SK-N-SH (cell line): Measurements from ENCODE around the gene SLC16A13. TPM values are rescaled to one million over a fixed set of nuclear protein-coding genes. Genes with fewer than 3 reads are reported as not detected.

ENCODE experiments used
- CTCF ChIA-PET: fragments of 300-600, 350-600 bp; formaldehyde crosslinking; extraction: SDS; loops from one replicate; lab custom pipeline; 2021; lab: Yijun Ruan, JAX
- POLR2A ChIA-PET: fragments of 350-600 bp; sonication (Branson Sonifier 250); formaldehyde crosslinking; extraction: SDS; loops from one replicate; lab custom pipeline; 2020; ENCODE audit warnings: antibody characterized with exemption, inconsistent platforms; lab: Yijun Ruan, JAX
- DNase-seq: peaks from one replicate; pipeline ENCODE4 v3.0.0; 2012
- H2AFZ ChIP-seq: fragments of 200-600 bp; sonication (generic); 2 replicates; pipeline ENCODE4 v1.8.1; 2016; ENCODE audit warnings: antibody characterized with exemption, mild to moderate bottlenecking, low read depth
- H3F3A ChIP-seq: fragments of 200-600 bp; sonication (generic); replicated peaks from 2 replicates; pipeline ENCODE3; 2016; ENCODE audit warnings: antibody characterized with exemption, mild to moderate bottlenecking; ENCODE audit not compliant: insufficient read depth
- H3K27ac ChIP-seq, 2 experiments: fragments of 200-500 bp in 1 of 2; fragments of 200-600 bp in 1 of 2; sonication (Bioruptor generic) in 1 of 2; sonication (generic), shearing (Covaris generic) in 1 of 2; 2 replicates each; pipeline versions ENCODE4 v1.5.1 to v1.6.1; 2014 to 2016; ENCODE audit warnings: low read depth in 2 of 2, inconsistent platforms in 1 of 2, low read length in 1 of 2, mild to moderate bottlenecking in 1 of 2, mixed read lengths in 1 of 2
- H3K27me3 ChIP-seq: fragments of 200-600 bp; sonication (generic), shearing (Covaris generic); 2 replicates; pipeline ENCODE4 v1.6.1; 2016; ENCODE audit warnings: mixed run types; ENCODE audit not compliant: insufficient read depth
- H3K36me3 ChIP-seq, 2 experiments: fragments of 200-500 bp in 1 of 2; fragments of 200-600 bp in 1 of 2; sonication (Bioruptor generic) in 1 of 2; sonication (generic) in 1 of 2; replicated peaks in 1 of 2; 2 replicates each; pipeline versions ENCODE3 to v1.5.1; 2014 to 2016; ENCODE audit warnings: low read length in 1 of 2, mild to moderate bottlenecking in 1 of 2; ENCODE audit not compliant: insufficient read depth in 2 of 2, control insufficient read depth in 1 of 2
- H3K4me1 ChIP-seq, 2 experiments: fragments of 200-500 bp in 1 of 2; fragments of 200-600 bp in 1 of 2; sonication (Bioruptor generic) in 1 of 2; sonication (generic), shearing (Covaris generic) in 1 of 2; 2 replicates each; pipeline versions ENCODE4 v1.5.1 to v1.6.1; 2014 to 2016; ENCODE audit warnings: low read depth in 1 of 2, low read length in 1 of 2, mixed run types in 1 of 2; ENCODE audit not compliant: insufficient read depth in 2 of 2, control insufficient read depth in 1 of 2
- H3K4me2 ChIP-seq: fragments of 200-600 bp; sonication (generic), shearing (Covaris generic); 2 replicates; pipeline ENCODE4 v1.6.1; 2017; ENCODE audit warnings: mixed run types
- H3K4me3 ChIP-seq, 2 experiments: fragments of 200-500 bp in 1 of 2; fragments of 200-600 bp in 1 of 2; sonication (Bioruptor generic) in 1 of 2; sonication (generic), shearing (Covaris generic) in 1 of 2; 2 replicates each; pipeline versions ENCODE4 v1.5.1 to v1.8.1; 2014 to 2016; ENCODE audit warnings: low read depth in 2 of 2, inconsistent platforms in 1 of 2, low read length in 1 of 2, mild to moderate bottlenecking in 1 of 2, mixed read lengths in 1 of 2, moderate library complexity in 1 of 2
- H3K79me2 ChIP-seq: fragments of 200-600 bp; sonication (generic); 2 replicates; pipeline ENCODE4 v1.8.1; 2017; ENCODE audit warnings: mild to moderate bottlenecking; ENCODE audit not compliant: insufficient read depth
- H3K9ac ChIP-seq: fragments of 200-600 bp; sonication (generic); 2 replicates; pipeline ENCODE4 v1.6.1; 2017; ENCODE audit warnings: mixed run types
- H3K9me2 ChIP-seq: fragments of 200-600 bp; sonication (generic); 2 replicates; pipeline ENCODE4 v1.6.1; 2017; ENCODE audit warnings: mixed run types
- H3K9me3 ChIP-seq: fragments of 200-600 bp; sonication (generic); 2 replicates; pipeline ENCODE4 v1.6.1; 2017; ENCODE audit warnings: mixed run types, mild to moderate bottlenecking, moderate library complexity
- H4K20me1 ChIP-seq: fragments of 200-600 bp; sonication (generic); 2 replicates; pipeline ENCODE4 v1.6.1; 2017; ENCODE audit warnings: mild to moderate bottlenecking, mixed run types; ENCODE audit not compliant: insufficient read depth
- EP300 ChIP-seq, 2 experiments: IDR thresholded peaks; 2 replicates each; pipeline versions ENCODE4 v1.4.0 to v1.6.1; 2012; ENCODE audit warnings: borderline replicate concordance in 1 of 2, low read depth in 1 of 2, low read length in 1 of 2
- FOSL2 ChIP-seq: IDR thresholded peaks from 2 replicates; pipeline ENCODE4 v1.4.0; 2012; ENCODE audit warnings: low read depth, mild to moderate bottlenecking, moderate library complexity, borderline replicate concordance
- GABPA ChIP-seq: IDR thresholded peaks from 2 replicates; pipeline ENCODE4 v1.4.0; 2012; ENCODE audit warnings: low read depth, mild to moderate bottlenecking
- GATA2 ChIP-seq: sonication (generic); formaldehyde crosslinking; IDR thresholded peaks from 2 replicates; pipeline ENCODE4 v1.5.0; 2020; ENCODE audit warnings: mild to moderate bottlenecking, missing genetic modification reagents
- MEF2A ChIP-seq: IDR thresholded peaks from 2 replicates; pipeline ENCODE4 v1.4.0; 2012; ENCODE audit warnings: low read depth, borderline replicate concordance
- POLR2AphosphoS5 ChIP-seq: IDR thresholded peaks from 2 replicates; pipeline ENCODE4 v1.6.1; 2012; ENCODE audit warnings: low read depth, low read length
- RCOR1 ChIP-seq: fragments of 150-350 bp; IDR thresholded peaks from 2 replicates; pipeline ENCODE4 v1.6.1; 2017; ENCODE audit warnings: antibody characterized with exemption, low read length
- RFX5 ChIP-seq: IDR thresholded peaks from 2 replicates; pipeline ENCODE4 v1.6.1; 2012; ENCODE audit warnings: mild to moderate bottlenecking, improper control_type of control experiment, low read length
- SIN3A ChIP-seq: IDR thresholded peaks from 2 replicates; pipeline ENCODE4 v1.6.1; 2012; ENCODE audit warnings: low read depth, mild to moderate bottlenecking, low read length, moderate library complexity, borderline replicate concordance
- SMC3 ChIP-seq: IDR thresholded peaks from 2 replicates; pipeline ENCODE4 v1.6.1; 2012; ENCODE audit warnings: low read depth, low read length, improper control_type of control experiment
- TCF12 ChIP-seq: IDR thresholded peaks from 2 replicates; pipeline ENCODE4 v1.4.0; 2012
- TEAD4 ChIP-seq: IDR thresholded peaks from 2 replicates; pipeline ENCODE4 v1.4.0; 2012; ENCODE audit warnings: mild to moderate bottlenecking, borderline replicate concordance; ENCODE audit not compliant: insufficient read depth
- USF1 ChIP-seq: IDR thresholded peaks from 2 replicates; pipeline ENCODE4 v1.4.0; 2012; ENCODE audit warnings: low read depth, borderline replicate concordance
- USF2 ChIP-seq: fragments of 150-350 bp; IDR thresholded peaks from 2 replicates; pipeline ENCODE4 v1.6.1; 2017; ENCODE audit warnings: antibody characterized with exemption, low read length, low read depth, borderline replicate concordance
- WGBS: methylation state at CpG from one replicate; pipeline ENCODE4 v1.1.6; 2017; ENCODE audit warnings: low lambda C conversion rate; 5-methylcytosine and 5-hydroxymethylcytosine counted together
- polyA plus RNA-seq, 3 experiments: library from polyadenylated mRNA; depleted of rRNA; stranded (reverse); fragments of >200 nt; gene quantifications; 2 replicates each; pipeline ENCODE4 v1.2.3, GENCODE V29; 2012
- TF ChIP-seq, protein P1 (sequence below): IDR thresholded peaks from 2 replicates; pipeline ENCODE4 v1.4.0; 2012; ENCODE audit warnings: low read depth, borderline replicate concordance
- TF ChIP-seq, protein P2 (sequence below): IDR thresholded peaks from 2 replicates; pipeline ENCODE4; 2012

The SLC16A13 gene
- polyA plus RNA-seq, 1 of the 3 experiments (the other 2 are of a cell fraction): 3.9 TPM

DNA sequence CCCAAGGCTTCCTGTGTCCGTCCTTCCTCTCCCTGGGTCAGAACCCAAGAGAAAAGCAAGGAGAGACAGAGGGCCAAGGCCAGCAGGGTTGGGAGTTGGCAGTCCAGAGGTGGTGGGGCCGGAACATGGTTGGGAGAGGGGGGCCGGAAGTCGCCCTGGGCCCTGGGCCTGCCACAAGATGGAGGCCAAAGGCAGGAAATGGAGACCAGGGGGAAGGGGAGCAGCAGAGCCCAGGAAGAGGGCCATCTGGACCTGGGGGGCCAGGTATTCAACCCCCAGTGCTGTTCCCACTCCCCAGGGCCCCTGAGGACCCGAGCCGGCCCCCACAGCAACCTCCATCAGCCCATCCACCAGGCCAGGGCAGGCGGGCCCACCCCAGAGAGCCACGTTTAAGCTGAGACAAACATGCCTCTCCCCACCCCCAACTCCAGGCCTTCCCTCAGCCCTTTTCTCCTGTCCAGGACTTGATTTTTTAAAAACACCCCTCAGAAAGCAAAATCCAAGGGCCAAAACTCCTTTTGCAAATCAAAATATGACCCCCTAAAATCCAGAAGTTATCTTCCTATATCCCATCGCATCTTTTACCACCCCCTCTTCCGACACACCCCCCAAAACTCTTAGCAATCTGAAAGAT lies 17.4 kb upstream of the SLC16A13 start (continued):
- TF ChIP-seq, protein P1, sequence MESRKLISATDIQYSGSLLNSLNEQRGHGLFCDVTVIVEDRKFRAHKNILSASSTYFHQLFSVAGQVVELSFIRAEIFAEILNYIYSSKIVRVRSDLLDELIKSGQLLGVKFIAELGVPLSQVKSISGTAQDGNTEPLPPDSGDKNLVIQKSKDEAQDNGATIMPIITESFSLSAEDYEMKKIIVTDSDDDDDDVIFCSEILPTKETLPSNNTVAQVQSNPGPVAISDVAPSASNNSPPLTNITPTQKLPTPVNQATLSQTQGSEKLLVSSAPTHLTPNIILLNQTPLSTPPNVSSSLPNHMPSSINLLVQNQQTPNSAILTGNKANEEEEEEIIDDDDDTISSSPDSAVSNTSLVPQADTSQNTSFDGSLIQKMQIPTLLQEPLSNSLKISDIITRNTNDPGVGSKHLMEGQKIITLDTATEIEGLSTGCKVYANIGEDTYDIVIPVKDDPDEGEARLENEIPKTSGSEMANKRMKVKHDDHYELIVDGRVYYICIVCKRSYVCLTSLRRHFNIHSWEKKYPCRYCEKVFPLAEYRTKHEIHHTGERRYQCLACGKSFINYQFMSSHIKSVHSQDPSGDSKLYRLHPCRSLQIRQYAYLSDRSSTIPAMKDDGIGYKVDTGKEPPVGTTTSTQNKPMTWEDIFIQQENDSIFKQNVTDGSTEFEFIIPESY: no peak
- TF ChIP-seq RCOR1: no peak

DNA sequence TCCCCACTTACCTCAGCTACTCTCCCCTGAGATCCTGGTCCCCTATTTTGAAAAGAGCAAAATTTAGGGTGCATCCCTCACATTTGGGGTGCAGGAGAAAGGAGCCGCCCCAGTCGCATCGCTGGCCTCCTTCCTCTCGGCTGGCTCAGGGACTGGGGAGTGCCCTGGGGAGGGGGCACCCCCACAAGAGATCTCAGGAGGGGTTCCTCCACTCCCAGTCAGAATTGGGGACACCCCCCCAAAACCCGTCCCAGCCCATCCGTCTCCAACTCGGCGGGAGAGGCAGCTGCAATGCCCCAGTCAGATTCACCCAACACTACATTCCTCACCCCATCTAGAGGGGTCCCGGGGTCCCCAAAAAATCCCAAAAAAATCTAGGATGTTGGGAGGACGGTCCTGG lies 16.4 kb upstream of the SLC16A13 start:
- no peaks in the 10 kb centered on the region for H4K20me1 ChIP-seq
- H3K9me3 ChIP-seq: no peaks in the 10 kb centered on the region
- peak overlapping the region; percentile 100 for H2AFZ ChIP-seq
- peaks cover 0 to 7% of the 10 kb centered on the region in 2 experiments for H3K36me3 ChIP-seq
- H3K27me3 ChIP-seq: no peaks in the 10 kb centered on the region
- H3F3A ChIP-seq: peaks cover 20% of the 10 kb centered on the region
- POLR2A ChIA-PET: no interaction called here
- 33% methylated on average over 10 of the region's 10 CpGs for WGBS
- peak overlapping the region; percentile 65 for H3K9ac ChIP-seq
- TF ChIP-seq FOSL2 (no peak), TEAD4 (no peak), MEF2A (no peak), POLR2AphosphoS5 (no peak), SMC3 (no peak), GATA2 (CRISPR knock-in tag) (no peak), RFX5 (no peak), GABPA (no peak), USF1 (no peak), EP300 (IDR thresholded peaks at IDR 0.05; ENCODE audit: borderline replicate concordance in 1 of 2, low read depth in 1 of 2, low read length in 1 of 2) (no peak), USF2 (no peak), TCF12 (no peak), RCOR1 (no peak), SIN3A (no peak)
- TF ChIP-seq, protein P2, sequence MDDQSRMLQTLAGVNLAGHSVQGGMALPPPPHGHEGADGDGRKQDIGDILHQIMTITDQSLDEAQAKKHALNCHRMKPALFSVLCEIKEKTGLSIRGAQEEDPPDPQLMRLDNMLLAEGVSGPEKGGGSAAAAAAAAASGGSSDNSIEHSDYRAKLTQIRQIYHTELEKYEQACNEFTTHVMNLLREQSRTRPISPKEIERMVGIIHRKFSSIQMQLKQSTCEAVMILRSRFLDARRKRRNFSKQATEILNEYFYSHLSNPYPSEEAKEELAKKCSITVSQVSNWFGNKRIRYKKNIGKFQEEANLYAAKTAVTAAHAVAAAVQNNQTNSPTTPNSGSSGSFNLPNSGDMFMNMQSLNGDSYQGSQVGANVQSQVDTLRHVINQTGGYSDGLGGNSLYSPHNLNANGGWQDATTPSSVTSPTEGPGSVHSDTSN: no peak
- TF ChIP-seq, all 33 proteins: peak for 0
- Histone ChIP-seq H3K27ac (peak overlapping the region in 1 of 2 experiments; percentile 90; a peak in 1 of 4 replicates), H3K9me2 (no peaks in the 10 kb centered on the region), H3K4me3 (peak overlapping the region; percentile 50 to 52; a peak in 3 of 4 replicates), H3K4me1 (peaks cover 9 to 37% of the 10 kb centered on the region in 2 experiments; a peak in 2 of 4 replicates), H3K79me2 (no peaks in the 10 kb centered on the region), H3K4me2 (peak overlapping the region; percentile 78)
- CTCF ChIA-PET: interaction anchor here (0.7 to 8.6 kb wide), 7 partner anchors 15 to 278 kb away, joined by 3 to 64 read pairs (median 4); no protein-coding TSS in a partner anchor
- DNase-seq: no peak
